Measurements from ENCODE around the gene ATG10. TPM values are rescaled to one million over a fixed set of nuclear protein-coding genes. Genes with fewer than 3 reads are reported as not detected.

The ATG10 gene
- total and polyA plus RNA-seq, 2 experiments from 2014 or later, result 12.5 to 17.7 TPM

DNA sequence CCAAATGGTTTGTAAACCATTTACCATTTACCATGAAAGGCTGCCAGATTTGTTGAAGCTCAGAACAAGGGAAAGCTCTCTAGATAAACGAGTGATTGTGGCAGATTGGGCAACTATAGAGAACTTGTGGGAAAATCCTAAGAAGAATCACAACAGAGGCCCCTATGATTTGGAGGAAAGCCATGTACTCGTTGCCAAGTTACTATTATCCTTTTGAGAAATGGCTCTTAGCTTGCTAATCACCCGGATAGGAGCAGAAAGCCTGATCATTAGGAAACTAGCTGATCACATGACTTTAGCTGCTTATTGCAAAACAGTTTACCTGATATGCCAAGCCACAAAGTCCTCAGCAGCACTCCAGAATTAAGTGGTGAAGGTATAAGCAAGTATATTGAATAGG lies 23.5 kb upstream of the ATG10 start:
- H3K4me2 ChIP-seq, result no peak overlapping the region
- no peaks in the 10 kb centered on the region for H4K20me1 ChIP-seq (replicated peaks; ENCODE audit: insufficient read depth)
- H3K9me2 ChIP-seq (ENCODE audit: insufficient read depth), result no peaks in the 10 kb centered on the region
- no peak for DNase-seq (ENCODE audit: low spot score)
- no peaks in the 10 kb centered on the region for H3F3A ChIP-seq (replicated peaks; ENCODE audit: low read depth)
- TF ChIP-seq, protein P1, sequence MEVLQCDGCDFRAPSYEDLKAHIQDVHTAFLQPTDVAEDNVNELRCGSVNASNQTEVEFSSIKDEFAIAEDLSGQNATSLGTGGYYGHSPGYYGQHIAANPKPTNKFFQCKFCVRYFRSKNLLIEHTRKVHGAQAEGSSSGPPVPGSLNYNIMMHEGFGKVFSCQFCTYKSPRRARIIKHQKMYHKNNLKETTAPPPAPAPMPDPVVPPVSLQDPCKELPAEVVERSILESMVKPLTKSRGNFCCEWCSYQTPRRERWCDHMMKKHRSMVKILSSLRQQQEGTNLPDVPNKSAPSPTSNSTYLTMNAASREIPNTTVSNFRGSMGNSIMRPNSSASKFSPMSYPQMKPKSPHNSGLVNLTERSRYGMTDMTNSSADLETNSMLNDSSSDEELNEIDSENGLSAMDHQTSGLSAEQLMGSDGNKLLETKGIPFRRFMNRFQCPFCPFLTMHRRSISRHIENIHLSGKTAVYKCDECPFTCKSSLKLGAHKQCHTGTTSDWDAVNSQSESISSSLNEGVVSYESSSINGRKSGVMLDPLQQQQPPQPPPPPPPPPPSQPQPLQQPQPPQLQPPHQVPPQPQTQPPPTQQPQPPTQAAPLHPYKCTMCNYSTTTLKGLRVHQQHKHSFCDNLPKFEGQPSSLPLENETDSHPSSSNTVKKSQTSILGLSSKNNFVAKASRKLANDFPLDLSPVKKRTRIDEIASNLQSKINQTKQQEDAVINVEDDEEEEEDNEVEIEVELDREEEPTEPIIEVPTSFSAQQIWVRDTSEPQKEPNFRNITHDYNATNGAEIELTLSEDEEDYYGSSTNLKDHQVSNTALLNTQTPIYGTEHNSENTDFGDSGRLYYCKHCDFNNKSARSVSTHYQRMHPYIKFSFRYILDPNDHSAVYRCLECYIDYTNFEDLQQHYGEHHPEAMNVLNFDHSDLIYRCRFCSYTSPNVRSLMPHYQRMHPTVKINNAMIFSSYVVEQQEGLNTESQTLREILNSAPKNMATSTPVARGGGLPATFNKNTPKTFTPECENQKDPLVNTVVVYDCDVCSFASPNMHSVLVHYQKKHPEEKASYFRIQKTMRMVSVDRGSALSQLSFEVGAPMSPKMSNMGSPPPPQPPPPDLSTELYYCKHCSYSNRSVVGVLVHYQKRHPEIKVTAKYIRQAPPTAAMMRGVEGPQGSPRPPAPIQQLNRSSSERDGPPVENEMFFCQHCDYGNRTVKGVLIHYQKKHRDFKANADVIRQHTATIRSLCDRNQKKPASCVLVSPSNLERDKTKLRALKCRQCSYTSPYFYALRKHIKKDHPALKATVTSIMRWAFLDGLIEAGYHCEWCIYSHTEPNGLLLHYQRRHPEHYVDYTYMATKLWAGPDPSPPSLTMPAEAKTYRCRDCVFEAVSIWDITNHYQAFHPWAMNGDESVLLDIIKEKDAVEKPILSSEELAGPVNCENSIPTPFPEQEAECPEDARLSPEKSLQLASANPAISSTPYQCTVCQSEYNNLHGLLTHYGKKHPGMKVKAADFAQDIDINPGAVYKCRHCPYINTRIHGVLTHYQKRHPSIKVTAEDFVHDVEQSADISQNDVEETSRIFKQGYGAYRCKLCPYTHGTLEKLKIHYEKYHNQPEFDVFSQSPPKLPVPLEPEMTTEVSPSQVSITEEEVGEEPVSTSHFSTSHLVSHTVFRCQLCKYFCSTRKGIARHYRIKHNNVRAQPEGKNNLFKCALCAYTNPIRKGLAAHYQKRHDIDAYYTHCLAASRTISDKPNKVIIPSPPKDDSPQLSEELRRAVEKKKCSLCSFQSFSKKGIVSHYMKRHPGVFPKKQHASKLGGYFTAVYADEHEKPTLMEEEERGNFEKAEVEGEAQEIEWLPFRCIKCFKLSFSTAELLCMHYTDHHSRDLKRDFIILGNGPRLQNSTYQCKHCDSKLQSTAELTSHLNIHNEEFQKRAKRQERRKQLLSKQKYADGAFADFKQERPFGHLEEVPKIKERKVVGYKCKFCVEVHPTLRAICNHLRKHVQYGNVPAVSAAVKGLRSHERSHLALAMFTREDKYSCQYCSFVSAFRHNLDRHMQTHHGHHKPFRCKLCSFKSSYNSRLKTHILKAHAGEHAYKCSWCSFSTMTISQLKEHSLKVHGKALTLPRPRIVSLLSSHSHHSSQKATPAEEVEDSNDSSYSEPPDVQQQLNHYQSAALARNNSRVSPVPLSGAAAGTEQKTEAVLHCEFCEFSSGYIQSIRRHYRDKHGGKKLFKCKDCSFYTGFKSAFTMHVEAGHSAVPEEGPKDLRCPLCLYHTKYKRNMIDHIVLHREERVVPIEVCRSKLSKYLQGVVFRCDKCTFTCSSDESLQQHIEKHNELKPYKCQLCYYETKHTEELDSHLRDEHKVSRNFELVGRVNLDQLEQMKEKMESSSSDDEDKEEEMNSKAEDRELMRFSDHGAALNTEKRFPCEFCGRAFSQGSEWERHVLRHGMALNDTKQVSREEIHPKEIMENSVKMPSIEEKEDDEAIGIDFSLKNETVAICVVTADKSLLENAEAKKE (CRISPR knock-in tag; IDR thresholded peaks at IDR 0.05), result no peak
- TF ChIP-seq CREB1 (CRISPR knock-in tag; IDR thresholded peaks at IDR 0.05; ENCODE audit: low read depth) (no peak), JUNB (IDR thresholded peaks at IDR 0.05; ENCODE audit: unreplicated experiment) (no peak), EZH2 (IDR thresholded peaks at IDR 0.05; ENCODE audit: low read depth, unreplicated experiment) (no peak), STAT1 (IDR thresholded peaks at IDR 0.05; ENCODE audit: unreplicated experiment) (no peak), REST (IDR thresholded peaks at IDR 0.05; ENCODE audit: unreplicated experiment) (no peak), EZH2phosphoT487 (IDR thresholded peaks at IDR 0.05; ENCODE audit: unreplicated experiment) (no peak), ZNF114 (CRISPR knock-in tag; IDR thresholded peaks at IDR 0.05) (no peak), CTCF (conservative IDR thresholded peaks at IDR 0.05; ENCODE audit: low read depth in 2 of 2) (no peak), POLR2AphosphoS5 (IDR thresholded peaks at IDR 0.05; ENCODE audit: low read depth) (no peak)
- TF ChIP-seq, protein P2, sequence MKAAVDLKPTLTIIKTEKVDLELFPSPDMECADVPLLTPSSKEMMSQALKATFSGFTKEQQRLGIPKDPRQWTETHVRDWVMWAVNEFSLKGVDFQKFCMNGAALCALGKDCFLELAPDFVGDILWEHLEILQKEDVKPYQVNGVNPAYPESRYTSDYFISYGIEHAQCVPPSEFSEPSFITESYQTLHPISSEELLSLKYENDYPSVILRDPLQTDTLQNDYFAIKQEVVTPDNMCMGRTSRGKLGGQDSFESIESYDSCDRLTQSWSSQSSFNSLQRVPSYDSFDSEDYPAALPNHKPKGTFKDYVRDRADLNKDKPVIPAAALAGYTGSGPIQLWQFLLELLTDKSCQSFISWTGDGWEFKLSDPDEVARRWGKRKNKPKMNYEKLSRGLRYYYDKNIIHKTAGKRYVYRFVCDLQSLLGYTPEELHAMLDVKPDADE (IDR thresholded peaks at IDR 0.05), result no peak
- peaks cover 7% of the 10 kb centered on the region; the same call in 2 of the 3 replicates for H3K9me3 Mint-ChIP-seq
- H3K27ac Mint-ChIP-seq, result no peak overlapping the region
- no peaks in the 10 kb centered on the region for H3K36me3 Mint-ChIP-seq (ENCODE audit: low read depth)
- no peak for ATAC-seq
- H3K4me3 ChIP-seq, result no peak overlapping the region
- no peaks in the 10 kb centered on the region for H3K36me3 ChIP-seq (ENCODE audit: insufficient read depth)
- H3K4me1 ChIP-seq (ENCODE audit: insufficient read depth), result peaks cover 10% of the 10 kb centered on the region
- peak overlapping the region; percentile 9; the same call in 1 of the 2 replicates for H2AFZ ChIP-seq
- no peaks in the 10 kb centered on the region for H3K79me2 ChIP-seq (replicated peaks; ENCODE audit: insufficient read depth)
- no peaks in the 10 kb centered on the region for H3K27me3 ChIP-seq (ENCODE audit: insufficient read depth)
- H3K4me1 Mint-ChIP-seq, result peaks cover 9% of the 10 kb centered on the region
- H3K27ac ChIP-seq (ENCODE audit: low read depth), result no peak overlapping the region
- no peak overlapping the region for H3K4me3 Mint-ChIP-seq
- peaks cover 4% of the 10 kb centered on the region for H3K27me3 Mint-ChIP-seq (ENCODE audit: insufficient read depth, low read depth, poor library complexity)
